ENCODE measurements around the gene ZSCAN18. TPM values are rescaled to one million over a fixed set of nuclear protein-coding genes. Genes with fewer than 3 reads are reported as not detected.
"Not testable (repeated sequence)": the region's sequence is repeated elsewhere in the genome, so short reads cannot be mapped to it uniquely, and the experiment has no call there.

Gene ZSCAN18
- total RNA-seq, result 100 to 1,000 TPM; 108 to 146 TPM

DNA sequence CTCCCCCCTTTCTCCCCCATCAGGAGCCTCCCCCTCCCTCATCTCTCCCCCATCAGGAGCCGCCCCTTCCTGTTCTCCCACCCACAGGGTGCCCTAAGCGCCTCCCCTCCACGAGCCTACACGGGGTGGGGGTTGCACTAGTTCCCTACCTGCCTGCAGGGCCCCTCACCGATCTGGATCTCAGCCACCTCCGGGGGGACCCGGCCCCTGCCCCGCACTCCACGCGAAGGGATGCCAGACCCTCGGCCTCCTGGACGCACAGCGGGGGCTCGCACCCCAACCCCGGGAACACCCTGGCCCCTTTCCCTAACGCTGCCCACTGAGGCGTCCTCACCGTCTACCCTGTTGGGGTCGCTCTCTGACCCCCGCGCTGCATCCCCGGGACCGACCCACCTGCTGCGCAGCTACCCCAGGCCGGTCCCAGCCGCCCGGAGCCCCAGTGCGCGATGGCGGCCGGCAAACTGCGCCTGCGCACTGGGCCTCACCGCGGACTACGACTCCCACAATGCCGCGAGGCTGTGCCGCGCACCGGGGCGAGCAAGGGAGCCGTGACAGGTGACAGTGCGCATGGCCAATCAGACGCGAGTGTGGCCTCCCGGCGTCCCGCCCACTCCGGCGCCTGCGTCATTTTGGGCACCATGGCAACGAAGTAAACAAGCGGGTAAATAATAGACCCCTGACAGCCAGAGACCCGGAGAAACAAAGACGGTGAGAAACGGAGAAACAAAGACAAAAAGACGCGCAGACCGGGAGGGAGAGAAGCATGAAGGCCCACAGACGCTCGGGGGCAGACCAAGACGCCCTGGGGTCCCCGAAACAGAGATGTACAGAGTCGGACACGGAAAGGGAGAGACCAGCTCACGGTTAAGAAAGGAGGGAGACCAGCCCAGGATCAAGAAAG lies at the start of gene ZSCAN18:
Gene ZSCAN18, minus strand, starts transcription at position 451 of the 901 bp plus-strand sequence. CDS start 7,964 bp downstream, outside the sequence.
- intact Hi-C loops (cut with DNase I), result no loop called here
- H3K36me3 ChIP-seq, result no peaks in the 10 kb centered on the region
- peak; percentile 96 for DNase-seq (ENCODE audit: low spot score)
- no peaks in the 10 kb centered on the region for H3K9me3 ChIP-seq
- H3K27me3 ChIP-seq (replicated peaks; ENCODE audit: insufficient read depth), result no peaks in the 10 kb centered on the region
- TF ChIP-seq POLR2A (IDR thresholded peaks at IDR 0.05) (peak; percentile 61), CTCF (IDR thresholded peaks at IDR 0.05) (no peak), POLR2AphosphoS5 (IDR thresholded peaks at IDR 0.05) (peak; percentile 95)
- peak within 1 kb of the TSS; percentile 80 to 93 for H3K4me3 ChIP-seq
- H3K4me1 ChIP-seq (replicated peaks), result peaks cover 3% of the 10 kb centered on the region
- H3K27ac ChIP-seq, result peak within 1 kb of the TSS; percentile 86 to 88
- under 1% methylated on average over 66 of the region's 67 CpGs for WGBS

- H3K27ac ChIP-seq; intact Hi-C loops (cut with DNase I); DNase-seq (ENCODE audit: low spot score); H3K4me3 ChIP-seq; H3K36me3 ChIP-seq; H3K4me1 ChIP-seq (replicated peaks); H3K9me3 ChIP-seq; H3K27me3 ChIP-seq (replicated peaks; ENCODE audit: insufficient read depth): not testable (repeated sequence)
- 90% methylated on average over 13 of the region's 28 CpGs for WGBS
Measured at GRCh38 chr19:58147475-58147874, 49.4 kb upstream of the ZSCAN18 start.

DNA sequence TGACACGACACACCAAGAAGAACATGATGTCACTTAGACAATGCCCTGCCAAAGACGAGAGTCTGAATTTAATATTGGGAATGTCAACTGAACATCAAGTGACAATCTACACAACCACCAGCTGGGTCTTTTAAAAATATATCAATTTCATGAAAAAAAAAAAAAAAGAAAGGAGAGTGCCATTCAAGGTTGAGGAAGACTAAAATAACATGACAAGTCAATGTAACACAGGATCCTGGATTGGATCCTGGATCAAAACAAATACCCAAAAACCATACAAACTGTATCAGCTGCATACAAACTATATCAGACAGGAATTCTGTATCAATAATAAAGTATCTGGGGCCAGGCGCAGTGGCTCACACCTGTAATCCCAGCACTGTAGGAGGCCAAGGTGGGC lies 47.8 kb upstream of the ZSCAN18 start:
- no peak for DNase-seq (ENCODE audit: low spot score)
- intact Hi-C loops (cut with DNase I), result no loop called here
- Histone ChIP-seq H3K9me3 (no peaks in the 10 kb centered on the region), H3K36me3 (peaks cover 14 to 15% of the 10 kb centered on the region in 2 donors), H3K27ac (no peak overlapping the region), H3K27me3 (replicated peaks; ENCODE audit: insufficient read depth) (no peaks in the 10 kb centered on the region), H3K4me3 (no peak overlapping the region), H3K4me1 (replicated peaks) (no peaks in the 10 kb centered on the region)
- no peak for TF ChIP-seq POLR2AphosphoS5 (IDR thresholded peaks at IDR 0.05)
- 99% methylated on average over 3 of the region's 3 CpGs for WGBS

DNA sequence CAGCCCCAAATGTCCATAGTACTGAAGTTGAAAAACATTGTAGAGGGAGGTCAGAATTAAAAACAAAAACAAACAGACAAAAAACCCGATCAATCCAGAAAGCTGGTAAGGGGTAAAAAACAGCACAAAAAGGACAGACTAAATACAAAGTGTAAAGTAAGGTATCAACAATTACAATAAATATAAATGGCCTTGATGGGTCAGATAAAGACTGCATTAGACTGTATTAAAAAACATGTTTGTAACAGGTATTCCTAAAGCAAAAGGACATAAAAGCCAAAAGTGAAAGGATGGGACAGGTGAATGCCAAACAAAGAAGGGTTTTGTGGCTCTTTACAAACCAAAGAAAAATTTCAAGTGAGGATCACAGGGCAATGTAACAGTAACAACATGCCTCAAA lies 36.2 kb upstream of the ZSCAN18 start:
- no peak overlapping the region for H3K4me3 ChIP-seq

DNA sequence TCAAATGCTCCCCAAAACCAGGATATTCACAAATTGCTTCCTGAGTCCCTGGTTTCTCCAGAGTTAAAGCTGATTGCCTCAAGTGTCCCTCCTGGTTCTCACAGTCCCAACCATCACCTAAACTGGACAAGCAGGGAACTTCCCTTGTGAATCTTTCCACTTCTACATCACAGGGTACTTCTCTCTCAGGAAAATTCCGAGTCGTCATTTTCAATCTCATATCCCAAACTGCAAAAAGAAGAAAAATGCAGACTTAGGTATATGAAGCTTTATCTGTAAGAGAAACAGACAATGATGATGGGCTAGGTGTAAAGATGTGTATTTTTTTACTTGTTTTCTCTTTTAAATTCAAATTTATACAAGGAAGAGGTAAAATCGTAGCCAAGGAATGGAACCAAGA lies 31.3 kb upstream of the ZSCAN18 start:
- TF ChIP-seq POLR2A (IDR thresholded peaks at IDR 0.05) (no peak), POLR2AphosphoS5 (IDR thresholded peaks at IDR 0.05) (no peak), CTCF (IDR thresholded peaks at IDR 0.05) (no peak)
- DNase-seq (ENCODE audit: low spot score), result no peak
- Histone ChIP-seq H3K27ac (no peak overlapping the region), H3K4me1 (replicated peaks) (no peaks in the 10 kb centered on the region), H3K36me3 (peaks cover 18 to 46% of the 10 kb centered on the region in 2 donors), H3K4me3 (no peak overlapping the region), H3K27me3 (replicated peaks; ENCODE audit: insufficient read depth) (no peaks in the 10 kb centered on the region), H3K9me3 (peaks cover 18% of the 10 kb centered on the region)
- WGBS, result 99% methylated on average over 3 of the region's 3 CpGs
- intact Hi-C loops (cut with DNase I), result no loop called here

More for the DNA sequence above, 36.2 kb upstream of the ZSCAN18 start:
- 97% methylated on average over 1 of the region's 1 CpG for WGBS
- Histone ChIP-seq H3K27me3 (replicated peaks; ENCODE audit: insufficient read depth) (no peaks in the 10 kb centered on the region), H3K4me1 (replicated peaks) (no peaks in the 10 kb centered on the region), H3K36me3 (peaks cover 6 to 39% of the 10 kb centered on the region in 2 donors), H3K9me3 (peaks cover 10% of the 10 kb centered on the region), H3K27ac (no peak overlapping the region)
- intact Hi-C loops (cut with DNase I), result no loop called here
- DNase-seq (ENCODE audit: low spot score), result no peak
- TF ChIP-seq CTCF (IDR thresholded peaks at IDR 0.05), result no peak
- TF ChIP-seq POLR2A (IDR thresholded peaks at IDR 0.05), result no peak
- TF ChIP-seq POLR2AphosphoS5 (IDR thresholded peaks at IDR 0.05), result no peak
